Measurements from ENCODE around the gene DIDO1. TPM values are rescaled to one million over a fixed set of nuclear protein-coding genes. Genes with fewer than 3 reads are reported as not detected.

DIDO1 gene
- polyA plus RNA-seq, 2 of the 4 experiments (the other 2 are of a cell fraction), result 12.6 to 14.8 TPM

DNA sequence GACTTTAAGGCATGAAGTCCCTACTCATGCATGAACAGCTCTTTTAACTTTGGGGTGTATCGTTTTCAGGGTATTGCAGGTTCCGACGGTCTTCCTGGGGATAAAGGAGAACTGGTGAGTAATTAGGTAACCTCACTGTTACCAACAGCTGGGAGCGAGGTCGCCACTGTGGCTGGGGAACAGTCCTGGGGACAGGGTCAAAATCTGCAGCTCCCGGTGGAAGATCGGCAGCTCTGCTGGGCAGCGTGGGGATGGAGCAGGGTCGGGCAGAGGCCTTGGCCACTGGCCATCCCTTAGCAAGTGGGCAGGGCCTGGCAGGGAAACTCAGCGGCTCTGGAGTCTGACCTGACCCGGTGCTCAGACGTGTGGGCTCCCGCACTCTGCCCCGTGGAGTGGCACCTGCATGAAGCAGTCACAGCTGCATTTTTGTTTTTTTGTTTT, 93.3 kb downstream of the DIDO1 start:
- ATAC-seq (no peak), DNase-seq (ENCODE audit: low read depth in 1 of 2, low spot score in 1 of 2) (no peak), FAIRE-seq (no peak)
- Histone ChIP-seq H3K4me2 (no peak overlapping the region), H3K4me1 (peaks cover 16% of the 10 kb centered on the region; the same call in 2 of the 3 replicates), H3K4me3 (no peak overlapping the region), H3K27ac (no peak overlapping the region), H3K9me3 (no peaks in the 10 kb centered on the region)
- ChIA-PET POLR2A (no interaction called here), CTCF (interaction anchor here (0.6 to 1.9 kb wide), 8 partner anchors 9 to 176 kb away, joined by 3 to 7 read pairs (median 4); no protein-coding TSS in a partner anchor)
- TF ChIP-seq RNF2 (IDR thresholded peaks at IDR 0.05; ENCODE audit: borderline replicate concordance, low read depth) (no peak), NR3C1 (IDR thresholded peaks at IDR 0.05) (no peak), TP53 (CRISPR knock-in tag; IDR thresholded peaks at IDR 0.05) (no peak), RAD21 (conservative IDR thresholded peaks at IDR 0.05 in 1 of 2, IDR thresholded peaks at IDR 0.05 in 1 of 2) (no peak), RFX5 (IDR thresholded peaks at IDR 0.05) (no peak), KDM1A (IDR thresholded peaks at IDR 0.05; ENCODE audit: low read depth) (no peak), HOXA7 (CRISPR knock-in tag; IDR thresholded peaks at IDR 0.05) (no peak), HOXB13 (CRISPR knock-in tag; IDR thresholded peaks at IDR 0.05; ENCODE audit: low read depth) (no peak), RCOR1 (IDR thresholded peaks at IDR 0.05; ENCODE audit: low read depth, low read length) (no peak), ZC3H11A (IDR thresholded peaks at IDR 0.05) (no peak), CHD4 (IDR thresholded peaks at IDR 0.05; ENCODE audit: borderline replicate concordance) (no peak)
- WGBS (ENCODE audit: missing lambda C conversion rate), result 87% methylated on average over 14 of the region's 14 CpGs

DNA sequence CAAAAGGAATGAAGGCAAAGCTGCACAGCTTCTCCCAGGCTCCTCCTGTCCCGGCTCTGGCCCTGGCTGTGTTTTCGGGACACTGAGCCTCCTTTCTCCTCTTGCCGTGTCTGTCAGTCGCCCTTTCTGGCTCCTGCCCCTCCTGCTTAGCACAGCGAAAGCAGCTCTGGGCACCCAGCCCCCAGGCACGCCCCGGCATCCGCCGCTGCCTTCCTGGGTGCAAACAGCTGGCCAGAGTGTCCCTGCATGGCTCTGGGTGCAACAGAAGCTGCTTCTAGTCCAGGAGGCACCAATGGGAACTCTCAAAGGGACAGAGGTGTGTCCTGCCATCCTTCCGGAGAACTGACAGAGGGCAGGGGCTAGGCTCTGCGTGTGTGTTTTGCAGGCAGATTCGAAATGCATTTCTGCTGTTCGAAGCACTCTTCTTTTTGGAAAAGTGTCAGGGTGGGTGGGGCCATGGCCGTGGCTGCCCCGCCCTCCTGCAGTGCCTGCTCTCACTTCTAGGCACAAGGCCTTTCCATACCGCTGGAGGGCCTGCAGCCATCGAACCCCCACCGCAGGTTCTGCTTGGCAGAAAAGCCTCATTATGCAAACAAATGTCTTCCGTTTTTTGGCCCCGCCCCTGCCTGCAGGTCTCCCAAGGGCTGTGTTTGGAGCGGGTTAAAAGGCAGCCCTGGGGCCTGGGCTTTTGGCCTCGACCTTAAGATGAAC, 93.9 kb downstream of the DIDO1 start:
- ATAC-seq, result peak in 1 of 2 experiments; percentile 10; a peak in 2 of 6 replicates
- Histone ChIP-seq H3K27ac (peak overlapping the region in 1 of 2 experiments; percentile 24; a peak in 1 of 6 replicates), H3K4me2 (no peak overlapping the region), H3K4me1 (peaks cover 16% of the 10 kb centered on the region; the same call in 2 of the 3 replicates), H3K4me3 (no peak overlapping the region), H3K9me3 (no peaks in the 10 kb centered on the region)
- ChIA-PET POLR2A (no interaction called here), CTCF (interaction anchor here (0.6 to 1.9 kb wide), 8 partner anchors 9 to 176 kb away, joined by 3 to 7 read pairs (median 4); no protein-coding TSS in a partner anchor)
- TF ChIP-seq EHMT2 (IDR thresholded peaks at IDR 0.05; ENCODE audit: low read depth), result no peak
- TF ChIP-seq FOSB (CRISPR knock-in tag; IDR thresholded peaks at IDR 0.05), result no peak
- no peak for TF ChIP-seq NR3C1 (IDR thresholded peaks at IDR 0.05)
- no peak for TF ChIP-seq CHD2 (IDR thresholded peaks at IDR 0.05; ENCODE audit: low read length, partially characterized antibody)
- no peak for TF ChIP-seq ZC3H11A (IDR thresholded peaks at IDR 0.05)
- TF ChIP-seq JUN (IDR thresholded peaks at IDR 0.05), result no peak
- TF ChIP-seq EHF (CRISPR knock-in tag; IDR thresholded peaks at IDR 0.05), result no peak
- TF ChIP-seq KDM5A (IDR thresholded peaks at IDR 0.05), result no peak
- no peak for TF ChIP-seq RNF2 (IDR thresholded peaks at IDR 0.05; ENCODE audit: borderline replicate concordance, low read depth)
- no peak for TF ChIP-seq HOXA7 (CRISPR knock-in tag; IDR thresholded peaks at IDR 0.05)
- TF ChIP-seq JUNB (IDR thresholded peaks at IDR 0.05), result no peak
- no peak for TF ChIP-seq NPAS2 (CRISPR knock-in tag; IDR thresholded peaks at IDR 0.05; ENCODE audit: borderline replicate concordance)
- TF ChIP-seq CHD4 (IDR thresholded peaks at IDR 0.05; ENCODE audit: borderline replicate concordance), result no peak
- no peak for TF ChIP-seq CBX8 (IDR thresholded peaks at IDR 0.05)
- TF ChIP-seq, protein P1, sequence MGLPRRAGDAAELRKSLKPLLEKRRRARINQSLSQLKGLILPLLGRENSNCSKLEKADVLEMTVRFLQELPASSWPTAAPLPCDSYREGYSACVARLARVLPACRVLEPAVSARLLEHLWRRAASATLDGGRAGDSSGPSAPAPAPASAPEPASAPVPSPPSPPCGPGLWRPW (IDR thresholded peaks at IDR 0.05), result no peak
- TF ChIP-seq MAZ (IDR thresholded peaks at IDR 0.05; ENCODE audit: borderline replicate concordance, low read depth, low read length), result no peak
- DNase-seq (ENCODE audit: low read depth in 1 of 2, low spot score in 1 of 2), result no peak
- 69% methylated on average over 21 of the region's 22 CpGs for WGBS (ENCODE audit: missing lambda C conversion rate)
- FAIRE-seq, result no peak

DNA sequence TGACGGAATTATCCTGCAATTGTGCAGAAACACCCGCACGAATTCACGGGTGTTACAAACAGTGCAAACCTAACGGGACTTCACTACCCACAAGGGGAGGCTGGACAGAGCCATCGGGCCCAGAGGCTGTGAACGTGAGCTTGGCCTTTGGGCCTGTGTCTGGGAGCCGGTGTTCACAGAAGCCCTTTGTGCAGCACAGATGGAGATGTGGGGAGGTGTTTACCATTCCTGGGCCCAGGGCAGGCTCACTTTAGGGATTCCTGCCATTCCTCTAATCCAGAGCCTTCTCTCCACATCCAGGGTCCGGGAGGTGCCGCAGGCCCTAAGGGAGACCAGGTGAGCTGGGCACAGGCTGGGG, 94.5 kb downstream of the DIDO1 start:
- DNase-seq (ENCODE audit: low read depth in 1 of 2, low spot score in 1 of 2) (no peak), FAIRE-seq (no peak), ATAC-seq (peak in 1 of 2 experiments; percentile 26; a peak in 3 of 6 replicates)
- TF ChIP-seq, protein P2, sequence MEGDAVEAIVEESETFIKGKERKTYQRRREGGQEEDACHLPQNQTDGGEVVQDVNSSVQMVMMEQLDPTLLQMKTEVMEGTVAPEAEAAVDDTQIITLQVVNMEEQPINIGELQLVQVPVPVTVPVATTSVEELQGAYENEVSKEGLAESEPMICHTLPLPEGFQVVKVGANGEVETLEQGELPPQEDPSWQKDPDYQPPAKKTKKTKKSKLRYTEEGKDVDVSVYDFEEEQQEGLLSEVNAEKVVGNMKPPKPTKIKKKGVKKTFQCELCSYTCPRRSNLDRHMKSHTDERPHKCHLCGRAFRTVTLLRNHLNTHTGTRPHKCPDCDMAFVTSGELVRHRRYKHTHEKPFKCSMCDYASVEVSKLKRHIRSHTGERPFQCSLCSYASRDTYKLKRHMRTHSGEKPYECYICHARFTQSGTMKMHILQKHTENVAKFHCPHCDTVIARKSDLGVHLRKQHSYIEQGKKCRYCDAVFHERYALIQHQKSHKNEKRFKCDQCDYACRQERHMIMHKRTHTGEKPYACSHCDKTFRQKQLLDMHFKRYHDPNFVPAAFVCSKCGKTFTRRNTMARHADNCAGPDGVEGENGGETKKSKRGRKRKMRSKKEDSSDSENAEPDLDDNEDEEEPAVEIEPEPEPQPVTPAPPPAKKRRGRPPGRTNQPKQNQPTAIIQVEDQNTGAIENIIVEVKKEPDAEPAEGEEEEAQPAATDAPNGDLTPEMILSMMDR (IDR thresholded peaks at IDR 0.05), result no peak
- TF ChIP-seq ESRRA (IDR thresholded peaks at IDR 0.05; ENCODE audit: borderline replicate concordance, low read length) (no peak), HEYL (CRISPR knock-in tag; IDR thresholded peaks at IDR 0.05) (no peak), ZFP36 (IDR thresholded peaks at IDR 0.05; ENCODE audit: borderline replicate concordance, partially characterized antibody) (no peak), SREBF2 (IDR thresholded peaks at IDR 0.05) (no peak), NR3C1 (IDR thresholded peaks at IDR 0.05) (no peak), MYC (IDR thresholded peaks at IDR 0.05; ENCODE audit: borderline replicate concordance, low read length) (no peak), EHMT2 (IDR thresholded peaks at IDR 0.05; ENCODE audit: low read depth) (no peak), NFE2L2 (conservative IDR thresholded peaks at IDR 0.05; ENCODE audit: low read length) (no peak), BHLHE40 (IDR thresholded peaks at IDR 0.05; ENCODE audit: low read depth, low read length) (no peak), FOSB (CRISPR knock-in tag; IDR thresholded peaks at IDR 0.05) (no peak), FOXS1 (CRISPR knock-in tag; IDR thresholded peaks at IDR 0.05) (no peak), MAFK (IDR thresholded peaks at IDR 0.05; ENCODE audit: partially characterized antibody) (no peak), TP53 (CRISPR knock-in tag; IDR thresholded peaks at IDR 0.05) (no peak), TFCP2L1 (CRISPR knock-in tag; IDR thresholded peaks at IDR 0.05) (no peak)
- ChIA-PET POLR2A (no interaction called here), CTCF (interaction anchor here (1.0 to 1.9 kb wide), 5 partner anchors 9 to 177 kb away, joined by 4 to 7 read pairs (median 4); no protein-coding TSS in a partner anchor)
- H3K4me1 ChIP-seq, result peaks cover 16% of the 10 kb centered on the region; the same call in 2 of the 3 replicates
- H3K27ac ChIP-seq, result peak overlapping the region in 1 of 2 experiments; percentile 24; a peak in 1 of 6 replicates
- 84% methylated on average over 10 of the region's 10 CpGs for WGBS (ENCODE audit: missing lambda C conversion rate)
- H3K9me3 ChIP-seq, result no peaks in the 10 kb centered on the region
- no peak overlapping the region for H3K4me2 ChIP-seq
- H3K4me3 ChIP-seq, result no peak overlapping the region

Data from A549 (cell line).